K562 (cell line): ENCODE results near the gene TMEM79. TPM values are rescaled to one million over a fixed set of nuclear protein-coding genes. Genes with fewer than 3 reads are reported as not detected.
"Not testable (repeated sequence)": the region's sequence is repeated elsewhere in the genome, so short reads cannot be mapped to it uniquely, and the experiment has no call there.

Source experiments
- ATAC-seq: fragments of 200-7000 bp; cut with Tn5 transposase; 3 replicates; pipeline ENCODE4 v1.9.1; 2020; ENCODE audit warnings: moderate library complexity
- BruUV-seq: library from RNA; stranded (reverse); fragments of 400-500 nt; replicated peaks from 2 replicates; lab custom pipeline; 2021; lab: Mats Ljungman, UMichigan
- CTCF ChIA-PET: fragments of 300-600 bp; formaldehyde crosslinking; extraction: SDS; loops from one replicate; lab custom pipeline; 2021; ENCODE audit warnings: low intra/inter-chr PET ratio; lab: Yijun Ruan, JAX
- POLR2A ChIA-PET: fragments of 300-600, 350-650 bp; sonication (Branson Sonifier 250); formaldehyde crosslinking; extraction: SDS; loops from one replicate; lab custom pipeline; 2021; ENCODE audit warnings: antibody characterized with exemption, inconsistent platforms; lab: Yijun Ruan, JAX
- DNase-seq, 4 experiments: peaks; one replicate each; pipeline versions ENCODE4 v3.0.0 to v3.0.0-alpha.2; 2011 to 2018; ENCODE audit warnings: low spot score in 3 of 4, mixed read lengths in 3 of 4; ENCODE audit errors: extremely low read depth in 1 of 4
- FAIRE-seq: peaks from 2 replicates; lab custom pipeline; 2011; peaks lifted over from hg19 to GRCh38; lab: Jason Lieb, UNC
- H2AFZ ChIP-seq: 2 replicates; pipeline ENCODE4 v1.6.0; 2011; ENCODE audit warnings: low read depth, low read length, control low read depth, inconsistent platforms
- H3K27ac ChIP-seq: fragments of 200-600 bp; 3 replicates; pipeline ENCODE4 v1.8.0; 2011; ENCODE audit warnings: low read depth, mild to moderate bottlenecking, control low read depth, inconsistent platforms, low read length, moderate library complexity, mixed read lengths; ENCODE audit errors: extremely low read depth
- H3K27me3 ChIP-seq, 2 experiments: fragments of 300-600 bp in 1 of 2; 2 replicates in 1 of 2; 3 replicates in 1 of 2; pipeline versions ENCODE4 v1.6.0 to v1.8.0; 2011; ENCODE audit warnings: inconsistent platforms in 2 of 2, low read length in 2 of 2, mild to moderate bottlenecking in 1 of 2, mixed read lengths in 1 of 2, moderate library complexity in 1 of 2; ENCODE audit not compliant: control insufficient read depth in 2 of 2, insufficient read depth in 2 of 2
- H3K36me3 ChIP-seq: fragments of 300-600 bp; 3 replicates; pipeline ENCODE4 v1.8.0; 2011; ENCODE audit warnings: mild to moderate bottlenecking, low read length, inconsistent platforms; ENCODE audit not compliant: control insufficient read depth, insufficient read depth
- H3K4me1 ChIP-seq, 2 experiments: fragments of 200-600 bp in 1 of 2; replicated peaks in 1 of 2; 2 replicates in 1 of 2; 3 replicates in 1 of 2; pipeline versions ENCODE4 v1.5.1 to v1.8.0; 2011; ENCODE audit warnings: inconsistent platforms in 2 of 2, low read length in 2 of 2, mild to moderate bottlenecking in 1 of 2, mixed read lengths in 1 of 2, moderate library complexity in 1 of 2; ENCODE audit not compliant: control insufficient read depth in 2 of 2, insufficient read depth in 2 of 2
- H3K4me2 ChIP-seq: 2 replicates; pipeline ENCODE4 v1.6.1; 2011; ENCODE audit warnings: low read length, control low read depth, inconsistent platforms, mixed read lengths; ENCODE audit not compliant: insufficient read depth
- H3K4me3 ChIP-seq: fragments of 200-600 bp; sonication (generic), shearing (Covaris generic); 2 replicates; pipeline ENCODE4 v1.5.1; 2016; ENCODE audit warnings: control low read depth, inconsistent platforms
- H3K79me2 ChIP-seq: fragments of 200-600 bp; 3 replicates; pipeline ENCODE4 v1.8.0; 2011; ENCODE audit warnings: low read length, inconsistent platforms; ENCODE audit not compliant: control insufficient read depth, insufficient read depth
- H3K9ac ChIP-seq, 2 experiments: 2 replicates each; pipeline versions ENCODE4 v1.6.0 to v1.6.1; 2011; ENCODE audit warnings: low read depth in 2 of 2, low read length in 2 of 2, control low read depth in 1 of 2, inconsistent platforms in 1 of 2, mild to moderate bottlenecking in 1 of 2, mixed read lengths in 1 of 2; ENCODE audit not compliant: insufficient read depth in 1 of 2
- H3K9me1 ChIP-seq: one replicate; pipeline ENCODE4 v1.6.0; 2011; ENCODE audit warnings: inconsistent platforms, mild to moderate bottlenecking, low read length, moderate library complexity; ENCODE audit not compliant: control insufficient read depth, insufficient read depth
- H3K9me3 ChIP-seq: replicated peaks from 2 replicates; pipeline ENCODE4 v1.5.1; 2011; ENCODE audit warnings: low read depth, low read length, inconsistent platforms; ENCODE audit not compliant: control insufficient read depth, insufficient read depth
- H4K20me1 ChIP-seq: replicated peaks from 2 replicates; pipeline ENCODE4 v1.6.1; 2011; ENCODE audit warnings: low read length, inconsistent platforms, mixed read lengths; ENCODE audit not compliant: control insufficient read depth, insufficient read depth
- PHB ChIP-seq: fragments of 250-450 bp; sonication (Bioruptor Pico); IDR thresholded peaks from 2 replicates; pipeline ENCODE4 v1.5.0; 2021
- TFAM ChIP-seq: fragments of 250-450 bp; sonication (Bioruptor Pico); conservative IDR thresholded peaks from 2 replicates; pipeline ENCODE4 v1.5.0; 2021; ENCODE audit warnings: mild to moderate bottlenecking, moderate library complexity
- TOE1 ChIP-seq, 2 experiments: fragments of 450-650 bp in 1 of 2; sonication (generic) in 1 of 2; formaldehyde crosslinking in 1 of 2; IDR thresholded peaks; 2 replicates each; pipeline versions ENCODE4 v1.7.1 to v1.8.0; 2016 to 2022; ENCODE audit warnings: borderline replicate concordance in 2 of 2, mild to moderate bottlenecking in 2 of 2, antibody characterized with exemption in 1 of 2, inconsistent platforms in 1 of 2, low read depth in 1 of 2, missing genetic modification reagents in 1 of 2, moderate library complexity in 1 of 2
- ZNF830 ChIP-seq: fragments of 250-450 bp; sonication (Bioruptor Pico); IDR thresholded peaks from 2 replicates; pipeline ENCODE4 v1.5.0; 2021; ENCODE audit warnings: mild to moderate bottlenecking
- WGBS: fragments of 100-300 bp; shearing (Covaris generic); methylation state at CpG from one replicate; pipeline ENCODE4 v1.1.6; 2016; ENCODE audit warnings: low coverage, mixed read lengths; ENCODE audit not compliant: insufficient coverage; ENCODE audit errors: missing lambda C conversion rate; 5-methylcytosine and 5-hydroxymethylcytosine counted together
- in situ Hi-C: fragments of 300-500 bp; cut with MboI; formaldehyde crosslinking; loops from 4 replicates; pipeline ENCODE4 v1.15.0; 2018; ENCODE audit warnings: inconsistent platforms, mixed read lengths
- intact Hi-C: fragments of 100-400 bp; cut with micrococcal nuclease; formaldehyde crosslinking; loops from 2 replicates; pipeline ENCODE4 v1.14.2; 2022
- polyA plus RNA-seq, 8 experiments: library from polyadenylated mRNA; depleted of rRNA in 4 of 8; stranded (reverse) in 5 of 8; unstranded in 3 of 8; fragments of >200 nt; fragmentation: Nextera tagmentation in 2 of 8; fragmentation: Illumina TruSeq in 1 of 8; extraction: Ambion mirVana in 2 of 8; extraction: Trizol in 1 of 8; gene quantifications; 2 replicates each; pipeline versions ENCODE4 v1.2.1 to v1.2.3, GENCODE V29; 2011 to 2014; ENCODE audit warnings: inconsistent platforms in 1 of 8, missing spikeins in 1 of 8
- total RNA-seq, 7 experiments: library from RNA; depleted of rRNA in 6 of 7; stranded (reverse); fragments of >200 nt in 6 of 7; fragmentation: Illumina TruSeq in 2 of 7; extraction: Trizol in 2 of 7; gene quantifications; 2 replicates each; pipeline versions ENCODE4 v1.2.1 to v1.2.3, GENCODE V29; 2011 to 2021; ENCODE audit warnings: low replicate concordance in 1 of 7

Gene TMEM79
- total and polyA plus RNA-seq, 9 of the 15 experiments (the other 6 are each of a cell fraction or from before 2014, with no cell fraction given): 0.69 to 6.8 (median 4.0) TPM

GRCh38 chr1:156320560-156320959, 36.4 kb downstream of the TMEM79 start:
- H3K4me2 ChIP-seq: no peak overlapping the region
- peaks cover 92% of the 10 kb centered on the region for H3K36me3 ChIP-seq
- in situ Hi-C loops: no loop called here
- H3K9me3 ChIP-seq: no peaks in the 10 kb centered on the region
- BruUV-seq: no TSS peak
- H3K79me2 ChIP-seq: no peaks in the 10 kb centered on the region; the same call in 2 of the 3 replicates
- H4K20me1 ChIP-seq: no peaks in the 10 kb centered on the region
- FAIRE-seq: no peak
- WGBS: 92% methylated on average over 3 of the region's 3 CpGs
- H3K9me1 ChIP-seq: no peaks in the 10 kb centered on the region
- CTCF ChIA-PET: interaction anchor here (1.6 to 1.8 kb wide), 2 partner anchors 174 to 230 kb away, joined by 6 to 8 read pairs; no protein-coding TSS in a partner anchor
- TF ChIP-seq TOE1 (IDR thresholded peaks at IDR 0.05; ENCODE audit: borderline replicate concordance): no peak
- no peak for TF ChIP-seq TOE1 (CRISPR knock-in tag; IDR thresholded peaks at IDR 0.05; ENCODE audit: borderline replicate concordance, low read depth)
- no peak for TF ChIP-seq ZNF830 (CRISPR knock-in tag)
- TF ChIP-seq PHB: no peak
- no peak for TF ChIP-seq TFAM (CRISPR knock-in tag)
- TF ChIP-seq, all 486 proteins: peak for 0
- no peak overlapping the region for H3K27ac ChIP-seq
- ATAC-seq (no peak), DNase-seq (no peak)
- H2AFZ ChIP-seq: no peak overlapping the region
- H3K4me3 ChIP-seq: no peak overlapping the region
- no peak overlapping the region for H3K9ac ChIP-seq
- H3K27me3 ChIP-seq: no peaks in the 10 kb centered on the region
- POLR2A ChIA-PET: interaction anchor here (0.9 kb wide), 1 partner anchor 13 kb away, joined by 3 read pairs; no protein-coding TSS in a partner anchor
- H3K4me1 ChIP-seq: no peaks in the 10 kb centered on the region
- intact Hi-C loops: no loop called here

- H3K27me3 ChIP-seq, CTCF ChIA-PET, in situ Hi-C loops, DNase-seq, ATAC-seq, H4K20me1 ChIP-seq, H3K79me2 ChIP-seq, H3K9me3 ChIP-seq, H2AFZ ChIP-seq, H3K4me2 ChIP-seq, H3K4me1 ChIP-seq, H3K4me3 ChIP-seq, H3K27ac ChIP-seq, H3K9ac ChIP-seq, intact Hi-C loops, H3K9me1 ChIP-seq, FAIRE-seq, BruUV-seq: not testable (repeated sequence)
- POLR2A ChIA-PET: interaction anchor here (0.6 to 1.3 kb wide), 3 partner anchors 16 to 28 kb away, joined by 3 to 5 read pairs (median 3); partner anchors contain the start of gene GLMP
- H3K36me3 ChIP-seq: peaks cover 84% of the 10 kb centered on the region
- WGBS: 98% methylated on average over 8 of the region's 9 CpGs
These were observed 39.1 kb downstream of the TMEM79 start for GRCh38 chr1:156323179-156323578.
